ENCODE data around the gene ATP1A4. TPM values are rescaled to one million over a fixed set of nuclear protein-coding genes. Genes with fewer than 3 reads are reported as not detected.

Gene ATP1A4
- total and polyA plus RNA-seq, 2 of the 13 experiments (the other 11 are each of a cell fraction or from before 2014, with no cell fraction given) = not detected

DNA sequence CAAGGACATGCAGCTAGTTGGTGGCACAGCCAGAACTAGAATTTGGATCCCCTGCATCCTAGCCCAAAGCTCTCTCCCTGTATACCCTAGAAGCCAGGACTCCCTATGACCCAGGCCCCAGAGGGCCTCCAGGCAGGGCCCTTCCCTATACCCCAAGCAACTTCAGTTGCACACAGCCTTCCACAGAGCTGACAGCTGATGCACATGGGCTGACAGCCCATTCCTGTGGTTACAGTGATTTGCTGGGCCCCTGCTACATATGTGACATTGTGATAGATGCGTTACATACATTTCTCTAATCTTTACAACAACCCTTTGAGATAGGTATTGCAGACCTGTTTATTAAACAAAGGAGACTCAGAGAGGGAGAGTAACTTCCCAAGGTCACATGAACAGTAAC is 30.0 kb upstream of the ATP1A4 start (continued):
- TF ChIP-seq, protein P1, sequence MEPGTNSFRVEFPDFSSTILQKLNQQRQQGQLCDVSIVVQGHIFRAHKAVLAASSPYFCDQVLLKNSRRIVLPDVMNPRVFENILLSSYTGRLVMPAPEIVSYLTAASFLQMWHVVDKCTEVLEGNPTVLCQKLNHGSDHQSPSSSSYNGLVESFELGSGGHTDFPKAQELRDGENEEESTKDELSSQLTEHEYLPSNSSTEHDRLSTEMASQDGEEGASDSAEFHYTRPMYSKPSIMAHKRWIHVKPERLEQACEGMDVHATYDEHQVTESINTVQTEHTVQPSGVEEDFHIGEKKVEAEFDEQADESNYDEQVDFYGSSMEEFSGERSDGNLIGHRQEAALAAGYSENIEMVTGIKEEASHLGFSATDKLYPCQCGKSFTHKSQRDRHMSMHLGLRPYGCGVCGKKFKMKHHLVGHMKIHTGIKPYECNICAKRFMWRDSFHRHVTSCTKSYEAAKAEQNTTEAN (CRISPR knock-in tag; conservative IDR thresholded peaks at IDR 0.05) = no peak
- no peak for TF ChIP-seq KDM5A (IDR thresholded peaks at IDR 0.05; ENCODE audit: borderline replicate concordance, low read length)
- TF ChIP-seq, protein P2, sequence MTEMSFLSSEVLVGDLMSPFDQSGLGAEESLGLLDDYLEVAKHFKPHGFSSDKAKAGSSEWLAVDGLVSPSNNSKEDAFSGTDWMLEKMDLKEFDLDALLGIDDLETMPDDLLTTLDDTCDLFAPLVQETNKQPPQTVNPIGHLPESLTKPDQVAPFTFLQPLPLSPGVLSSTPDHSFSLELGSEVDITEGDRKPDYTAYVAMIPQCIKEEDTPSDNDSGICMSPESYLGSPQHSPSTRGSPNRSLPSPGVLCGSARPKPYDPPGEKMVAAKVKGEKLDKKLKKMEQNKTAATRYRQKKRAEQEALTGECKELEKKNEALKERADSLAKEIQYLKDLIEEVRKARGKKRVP (CRISPR knock-in tag; IDR thresholded peaks at IDR 0.05) = no peak
- no peak for TF ChIP-seq PHF5A (CRISPR knock-in tag; IDR thresholded peaks at IDR 0.05; ENCODE audit: low read depth, unreplicated experiment)

DNA sequence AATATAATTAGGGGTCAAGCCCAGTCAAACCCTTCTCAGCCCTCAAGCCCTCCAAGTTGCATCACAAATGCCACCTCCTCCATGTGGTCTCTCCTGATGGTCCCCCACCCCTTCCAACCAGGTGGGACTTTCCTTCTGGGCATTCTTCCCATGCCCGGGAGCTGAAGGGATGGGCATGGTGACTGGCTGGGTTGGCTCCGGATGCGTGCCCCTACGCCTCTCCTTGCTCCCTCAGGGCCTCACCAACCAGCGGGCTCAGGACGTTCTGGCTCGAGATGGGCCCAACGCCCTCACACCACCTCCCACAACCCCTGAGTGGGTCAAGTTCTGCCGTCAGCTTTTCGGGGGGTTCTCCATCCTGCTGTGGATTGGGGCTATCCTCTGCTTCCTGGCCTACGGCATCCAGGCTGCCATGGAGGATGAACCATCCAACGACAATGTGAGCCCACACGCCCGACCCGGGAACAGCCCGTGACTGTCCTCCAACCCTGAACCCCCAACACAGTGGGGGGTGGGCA is 28.4 kb upstream of the ATP1A4 start:
- no peak for DNase-seq (ENCODE audit: low spot score)
- 82% methylated on average over 13 of the region's 16 CpGs for WGBS (ENCODE audit: low lambda C conversion rate)
- Histone ChIP-seq H3K79me2 (ENCODE audit: insufficient read depth, low read length) (no peaks in the 10 kb centered on the region), H3K9me3 (ENCODE audit: low read length) (no peaks in the 10 kb centered on the region), H3K27me3 (ENCODE audit: control insufficient read depth in 1 of 2, insufficient read depth in 2 of 2, low read length in 2 of 2) (no peaks in the 10 kb centered on the region; a peak in 1 of 5 replicates), H3K4me3 (replicated peaks in 1 of 3; ENCODE audit: insufficient read depth in 1 of 3, low read depth in 2 of 3, low read length in 3 of 3) (no peak overlapping the region), H3K27ac (ENCODE audit: extremely low read length, insufficient read depth, low read length) (no peak overlapping the region), H2AFZ (ENCODE audit: low read length) (no peak overlapping the region), H4K20me1 (ENCODE audit: insufficient read depth, low read length) (no peaks in the 10 kb centered on the region), H3K9ac (ENCODE audit: insufficient read depth, low read depth, low read length) (no peak overlapping the region), H3K36me3 (replicated peaks in 1 of 2; ENCODE audit: control insufficient read depth in 1 of 2, insufficient read depth in 2 of 2, low read length in 2 of 2) (no peaks in the 10 kb centered on the region), H3K4me2 (ENCODE audit: low read depth, low read length) (no peak overlapping the region), H3K4me1 (ENCODE audit: insufficient read depth, low read length) (peaks cover 47% of the 10 kb centered on the region)
- in situ Hi-C loops (cut with HindIII; ENCODE audit: extremely low pct_ligation_motif_present, low pct_unique_long_range_greater_than_20kb) = no loop called here
- FAIRE-seq = no peak
- CTCF ChIA-PET (ENCODE audit: low intra/inter-chr PET ratio, low total read pairs) = no interaction called here
- intact Hi-C loops (cut with micrococcal nuclease; ENCODE audit: unreplicated experiment) = no loop called here
- no peak for ATAC-seq
- POLR2A ChIA-PET = no interaction called here
- no TSS peak for BruUV-seq (replicated peaks)
- TF ChIP-seq MAF1 (CRISPR knock-in tag; IDR thresholded peaks at IDR 0.05; ENCODE audit: borderline replicate concordance) (no peak), REL (CRISPR knock-in tag; conservative IDR thresholded peaks at IDR 0.05) (no peak), NFKB2 (CRISPR knock-in tag; IDR thresholded peaks at IDR 0.05; ENCODE audit: borderline replicate concordance) (no peak)
- TF ChIP-seq, protein P1 (CRISPR knock-in tag; conservative IDR thresholded peaks at IDR 0.05) = no peak
- TF ChIP-seq, protein P3, sequence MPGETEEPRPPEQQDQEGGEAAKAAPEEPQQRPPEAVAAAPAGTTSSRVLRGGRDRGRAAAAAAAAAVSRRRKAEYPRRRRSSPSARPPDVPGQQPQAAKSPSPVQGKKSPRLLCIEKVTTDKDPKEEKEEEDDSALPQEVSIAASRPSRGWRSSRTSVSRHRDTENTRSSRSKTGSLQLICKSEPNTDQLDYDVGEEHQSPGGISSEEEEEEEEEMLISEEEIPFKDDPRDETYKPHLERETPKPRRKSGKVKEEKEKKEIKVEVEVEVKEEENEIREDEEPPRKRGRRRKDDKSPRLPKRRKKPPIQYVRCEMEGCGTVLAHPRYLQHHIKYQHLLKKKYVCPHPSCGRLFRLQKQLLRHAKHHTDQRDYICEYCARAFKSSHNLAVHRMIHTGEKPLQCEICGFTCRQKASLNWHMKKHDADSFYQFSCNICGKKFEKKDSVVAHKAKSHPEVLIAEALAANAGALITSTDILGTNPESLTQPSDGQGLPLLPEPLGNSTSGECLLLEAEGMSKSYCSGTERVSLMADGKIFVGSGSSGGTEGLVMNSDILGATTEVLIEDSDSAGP (CRISPR knock-in tag; IDR thresholded peaks at IDR 0.05; ENCODE audit: borderline replicate concordance) = no peak
- TF ChIP-seq, protein P4, sequence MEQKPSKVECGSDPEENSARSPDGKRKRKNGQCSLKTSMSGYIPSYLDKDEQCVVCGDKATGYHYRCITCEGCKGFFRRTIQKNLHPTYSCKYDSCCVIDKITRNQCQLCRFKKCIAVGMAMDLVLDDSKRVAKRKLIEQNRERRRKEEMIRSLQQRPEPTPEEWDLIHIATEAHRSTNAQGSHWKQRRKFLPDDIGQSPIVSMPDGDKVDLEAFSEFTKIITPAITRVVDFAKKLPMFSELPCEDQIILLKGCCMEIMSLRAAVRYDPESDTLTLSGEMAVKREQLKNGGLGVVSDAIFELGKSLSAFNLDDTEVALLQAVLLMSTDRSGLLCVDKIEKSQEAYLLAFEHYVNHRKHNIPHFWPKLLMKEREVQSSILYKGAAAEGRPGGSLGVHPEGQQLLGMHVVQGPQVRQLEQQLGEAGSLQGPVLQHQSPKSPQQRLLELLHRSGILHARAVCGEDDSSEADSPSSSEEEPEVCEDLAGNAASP (CRISPR knock-in tag; IDR thresholded peaks at IDR 0.05; ENCODE audit: borderline replicate concordance) = no peak

Measured in HepG2 (cell line).